ENCODE measurements around the gene WBP2.

Gene WBP2

DNA sequence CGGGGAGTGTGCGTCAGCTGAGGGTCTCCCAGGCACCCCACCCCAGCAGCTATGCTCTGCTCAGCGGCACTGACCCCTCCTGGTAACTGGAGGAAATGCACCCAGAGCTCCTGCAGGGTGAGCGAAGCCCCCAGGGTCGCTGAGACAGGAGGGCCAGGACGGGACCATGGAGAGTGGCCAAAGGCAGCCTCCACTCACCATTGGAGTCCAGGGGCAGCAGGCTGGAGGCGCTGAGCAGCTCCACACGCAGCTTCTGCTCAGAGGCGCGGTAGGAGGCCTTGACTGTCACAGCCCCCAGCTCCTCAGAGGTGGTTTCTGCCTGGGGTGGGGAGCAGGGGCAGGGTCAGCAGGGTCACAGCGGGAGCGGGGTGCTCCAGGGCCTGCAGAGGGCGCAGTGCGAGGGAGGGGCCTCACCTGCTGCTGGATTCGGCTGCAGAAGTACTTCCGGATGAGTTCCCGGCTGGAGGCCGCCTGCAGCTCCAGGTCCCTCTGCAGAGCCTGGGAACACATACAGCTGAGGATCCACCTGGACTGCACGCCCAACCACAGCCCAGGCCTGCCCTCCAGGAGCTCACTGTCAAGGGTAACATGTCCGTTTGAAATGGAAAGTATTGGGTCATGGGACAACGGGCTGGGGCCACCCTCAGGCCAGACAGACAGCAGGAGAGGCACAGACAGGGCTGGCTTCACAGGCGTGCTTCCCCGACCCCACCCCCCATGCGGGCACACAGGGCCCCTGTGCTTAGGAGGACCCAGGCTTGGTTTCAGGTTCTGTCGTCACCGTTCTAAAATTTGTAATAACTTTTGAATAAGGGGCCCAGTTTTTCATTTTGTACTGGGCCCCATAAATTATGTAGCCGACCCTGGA, 24.7 kb downstream of the WBP2 start:
- TF ChIP-seq FOXP2 (optimal IDR thresholded peaks at IDR 0.05; ENCODE audit: borderline replicate concordance, extremely low read depth, extremely low read length, insufficient read depth) (no peak), SIN3A (IDR thresholded peaks at IDR 0.05; ENCODE audit: borderline replicate concordance, insufficient read depth, low read length) (no peak), POLR2AphosphoS5 (IDR thresholded peaks at IDR 0.05; ENCODE audit: low read depth, low read length) (no peak), TAF1 (IDR thresholded peaks at IDR 0.05; ENCODE audit: borderline replicate concordance, insufficient read depth, low read length) (no peak), REST (IDR thresholded peaks at IDR 0.05; ENCODE audit: insufficient read depth in 1 of 2, low read depth in 2 of 2, low read length in 2 of 2) (no peak)

- no peak for TF ChIP-seq TAF1 (IDR thresholded peaks at IDR 0.05; ENCODE audit: borderline replicate concordance, insufficient read depth, low read length)
- TF ChIP-seq SIN3A (IDR thresholded peaks at IDR 0.05; ENCODE audit: borderline replicate concordance, insufficient read depth, low read length) = no peak
- no peak for TF ChIP-seq FOXP2 (optimal IDR thresholded peaks at IDR 0.05; ENCODE audit: borderline replicate concordance, extremely low read depth, extremely low read length, insufficient read depth)
Observed at GRCh38 chr17:75829747-75830146, 25.4 kb downstream of the WBP2 start.

- TF ChIP-seq FOXP2 (optimal IDR thresholded peaks at IDR 0.05; ENCODE audit: borderline replicate concordance, extremely low read depth, extremely low read length, insufficient read depth) (no peak), TAF1 (IDR thresholded peaks at IDR 0.05; ENCODE audit: borderline replicate concordance, insufficient read depth, low read length) (no peak)
Observed at GRCh38 chr17:75828741-75829140, 26.4 kb downstream of the WBP2 start.

- TF ChIP-seq SIN3A (IDR thresholded peaks at IDR 0.05; ENCODE audit: borderline replicate concordance, insufficient read depth, low read length) (no peak), FOXP2 (optimal IDR thresholded peaks at IDR 0.05; ENCODE audit: borderline replicate concordance, extremely low read depth, extremely low read length, insufficient read depth) (peak; percentile 8)
Observed at GRCh38 chr17:75828076-75828400, 27.1 kb downstream of the WBP2 start.

DNA sequence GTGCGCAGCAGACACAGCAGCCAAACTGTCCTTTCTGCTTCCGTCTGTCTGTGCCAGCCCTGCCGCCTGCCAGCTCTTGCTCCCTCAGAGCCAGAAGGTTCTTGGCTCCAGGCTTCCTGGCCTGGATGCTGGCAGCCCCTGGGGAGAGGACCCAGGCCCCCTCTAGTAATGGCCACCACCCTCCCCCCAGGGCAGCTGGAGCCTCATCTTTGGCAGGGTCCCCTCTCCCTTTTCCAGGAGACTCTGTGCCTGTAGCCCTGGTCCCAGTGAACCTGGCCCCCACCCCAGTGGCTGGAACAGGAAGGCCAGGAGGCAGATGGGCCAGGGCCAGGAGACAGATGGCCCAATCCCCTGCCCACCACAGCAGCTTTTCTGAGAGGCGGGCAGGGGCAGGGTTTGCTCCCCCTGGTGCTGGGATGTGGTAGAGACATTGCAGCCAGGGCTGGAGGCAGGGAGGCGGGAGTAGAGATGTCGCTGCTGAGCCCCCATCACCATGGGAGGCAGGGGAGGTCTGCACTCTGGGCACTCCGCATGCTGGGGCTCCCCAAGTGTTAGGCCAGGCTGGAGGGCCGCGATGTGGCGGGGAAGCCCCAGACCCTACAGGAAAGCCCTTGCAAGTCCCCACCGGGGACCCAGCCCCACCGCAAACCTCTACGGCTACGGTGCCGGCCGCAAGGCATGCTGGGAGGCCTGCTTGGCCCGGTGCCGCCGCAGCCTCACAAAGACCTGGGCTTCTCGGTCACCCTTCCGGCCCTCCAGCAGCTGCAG, 27.6 kb downstream of the WBP2 start:
- TF ChIP-seq REST (IDR thresholded peaks at IDR 0.05; ENCODE audit: insufficient read depth in 1 of 2, low read depth in 2 of 2, low read length in 2 of 2) (no peak), SIN3A (IDR thresholded peaks at IDR 0.05; ENCODE audit: borderline replicate concordance, insufficient read depth, low read length) (no peak), POLR2AphosphoS5 (IDR thresholded peaks at IDR 0.05; ENCODE audit: low read depth, low read length) (peak; percentile 18)

DNA sequence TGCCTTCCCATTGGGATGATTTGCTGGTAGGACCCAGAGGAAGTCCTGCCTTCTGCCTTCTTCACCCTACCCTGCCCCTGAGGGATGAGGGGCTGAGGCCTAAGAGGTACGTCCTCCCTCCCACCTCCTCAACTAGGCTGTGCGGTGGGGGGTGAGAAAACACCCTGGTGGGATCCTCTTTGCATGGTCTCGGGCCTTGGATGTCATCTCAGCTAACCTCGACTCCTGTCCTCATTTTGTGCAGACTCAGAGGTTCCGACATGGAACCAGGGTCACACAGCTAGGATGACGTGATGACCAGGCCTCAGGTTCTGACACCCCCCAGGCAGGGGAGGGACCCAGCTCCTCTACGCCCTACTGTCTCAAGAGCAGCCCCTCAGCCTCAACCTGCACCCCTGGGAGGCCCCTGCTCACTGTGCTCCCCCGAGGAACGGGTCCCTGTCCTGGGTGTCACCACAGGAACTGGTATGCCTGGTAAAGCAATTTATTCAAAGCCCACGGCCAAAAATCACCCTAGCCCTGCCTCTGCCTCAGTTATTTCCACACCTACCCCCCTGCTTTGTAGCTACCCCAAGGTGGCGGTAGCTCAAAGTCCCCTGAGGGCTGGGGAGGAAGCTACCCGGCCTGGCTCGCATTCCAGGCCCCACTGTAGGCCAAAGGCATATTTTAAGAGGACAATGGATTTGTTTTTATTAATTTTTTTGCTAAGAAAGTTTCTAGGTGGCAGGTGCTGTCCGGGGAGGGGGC, 28.4 kb downstream of the WBP2 start:
- TF ChIP-seq TAF1 (IDR thresholded peaks at IDR 0.05; ENCODE audit: borderline replicate concordance, insufficient read depth, low read length) = no peak
- TF ChIP-seq FOXP2 (optimal IDR thresholded peaks at IDR 0.05; ENCODE audit: borderline replicate concordance, extremely low read depth, extremely low read length, insufficient read depth) = no peak
- TF ChIP-seq SIN3A (IDR thresholded peaks at IDR 0.05; ENCODE audit: borderline replicate concordance, insufficient read depth, low read length) = no peak
- TF ChIP-seq POLR2AphosphoS5 (IDR thresholded peaks at IDR 0.05; ENCODE audit: low read depth, low read length) = no peak

- TF ChIP-seq TAF1 (IDR thresholded peaks at IDR 0.05; ENCODE audit: borderline replicate concordance, insufficient read depth, low read length) = no peak
- TF ChIP-seq POLR2AphosphoS5 (IDR thresholded peaks at IDR 0.05; ENCODE audit: low read depth, low read length) = 0 out of 2 replicates have a peak, but pooled peaks have one; percentile 19
Observed at GRCh38 chr17:75825748-75826370, 29.3 kb downstream of the WBP2 start.
